ENCODE data around the gene KRT37. TPM values are rescaled to one million over a fixed set of nuclear protein-coding genes. Genes with fewer than 3 reads are reported as not detected.

The KRT37 gene
- total and polyA plus RNA-seq, 7 donors, result not detected

- no peaks in the 10 kb centered on the region for H3K36me3 ChIP-seq
- no peaks in the 10 kb centered on the region for H3K9me3 ChIP-seq
- intact Hi-C loops (cut with DNase I), result no loop called here
- no peak overlapping the region for H3K27ac ChIP-seq
- TF ChIP-seq POLR2AphosphoS5 (IDR thresholded peaks at IDR 0.05), result no peak
- no peak for TF ChIP-seq POLR2A (IDR thresholded peaks at IDR 0.05)
- TF ChIP-seq EP300 (IDR thresholded peaks at IDR 0.05), result no peak
- no peak for TF ChIP-seq CTCF (IDR thresholded peaks at IDR 0.05)
- peaks cover 0 to 17% (median 12%) of the 10 kb centered on the region in 4 donors for H3K4me1 ChIP-seq
- DNase-seq, result no peak
- peaks cover 0 to 23% (median 3%) of the 10 kb centered on the region in 3 donors for H3K27me3 ChIP-seq
- 83 to 94% methylated on average over 4 of the region's 4 CpGs for WGBS, 2 donors
- H3K4me3 ChIP-seq, result no peak overlapping the region
Measured at GRCh38 chr17:41419716-41420115, 4.7 kb downstream of the KRT37 start.

- no peaks in the 10 kb centered on the region for H3K36me3 ChIP-seq
- no peak for DNase-seq
- H3K4me3 ChIP-seq, result no peak overlapping the region
- 90 to 91% methylated on average over 7 of the region's 7 CpGs for WGBS, 2 donors
- no peak overlapping the region for H3K27ac ChIP-seq
- H3K9me3 ChIP-seq, result no peaks in the 10 kb centered on the region
- H3K4me1 ChIP-seq, result peaks cover 0 to 17% (median 12%) of the 10 kb centered on the region in 4 donors
- TF ChIP-seq CTCF (IDR thresholded peaks at IDR 0.05) (no peak), POLR2A (IDR thresholded peaks at IDR 0.05) (no peak), EP300 (IDR thresholded peaks at IDR 0.05) (no peak), POLR2AphosphoS5 (IDR thresholded peaks at IDR 0.05) (no peak)
- H3K27me3 ChIP-seq, result peaks cover 0 to 15% (median 3%) of the 10 kb centered on the region in 3 donors
- intact Hi-C loops (cut with DNase I), result no loop called here
Measured at GRCh38 chr17:41418116-41418860, 6.1 kb downstream of the KRT37 start.

- DNase-seq, result no peak
- H3K9me3 ChIP-seq, result no peaks in the 10 kb centered on the region
- intact Hi-C loops (cut with DNase I), result no loop called here
- peaks cover 0 to 15% (median 3%) of the 10 kb centered on the region in 3 donors for H3K27me3 ChIP-seq
- WGBS, 2 donors, result 47 to 48% methylated on average over 4 of the region's 4 CpGs
- H3K36me3 ChIP-seq, result no peaks in the 10 kb centered on the region
- peaks cover 0 to 17% (median 12%) of the 10 kb centered on the region in 4 donors for H3K4me1 ChIP-seq
- TF ChIP-seq EP300 (IDR thresholded peaks at IDR 0.05) (no peak), CTCF (IDR thresholded peaks at IDR 0.05) (no peak)
- no peak overlapping the region for H3K4me3 ChIP-seq
- H3K27ac ChIP-seq, result no peak overlapping the region
Measured at GRCh38 chr17:41417576-41418015, 6.8 kb downstream of the KRT37 start.

- Histone ChIP-seq H3K36me3 (no peaks in the 10 kb centered on the region), H3K4me1 (peaks cover 0 to 17% (median 12%) of the 10 kb centered on the region in 4 donors), H3K9me3 (no peaks in the 10 kb centered on the region), H3K4me3 (no peak overlapping the region), H3K27ac (no peak overlapping the region), H3K27me3 (peaks cover 0 to 15% (median 3%) of the 10 kb centered on the region in 3 donors)
- no peak for DNase-seq
- 94 to 96% methylated on average over 6 of the region's 6 CpGs for WGBS, 2 donors
- TF ChIP-seq CTCF (IDR thresholded peaks at IDR 0.05) (no peak), POLR2A (IDR thresholded peaks at IDR 0.05) (no peak), EP300 (IDR thresholded peaks at IDR 0.05) (no peak)
- intact Hi-C loops (cut with DNase I), result no loop called here
Measured at GRCh38 chr17:41417127-41417526, 7.3 kb downstream of the KRT37 start.
